Esophagus squamous epithelium (tissue), 4 donors: ENCODE results near the gene SUSD6.

ENCODE experiments used
- POLR2A ChIP-seq, 4 donors: fragments of 450-650 bp; IDR thresholded peaks; one replicate each; pipeline ENCODE4 v1.6.1; 2017; ENCODE audit warnings: antibody characterized with exemption in 4 of 4, mild to moderate bottlenecking in 4 of 4, moderate library complexity in 3 of 4
- TF ChIP-seq, protein P1 (sequence below), 6 experiments: fragments of 450-650 bp in 4 of 6; fragments of 200-600 bp in 2 of 6; sonication (generic) in 2 of 6; IDR thresholded peaks; one replicate each; pipeline ENCODE4 v1.5.1; 2016 to 2019; ENCODE audit warnings: antibody characterized with exemption in 6 of 6, mild to moderate bottlenecking in 4 of 6, moderate library complexity in 4 of 6

DNA sequence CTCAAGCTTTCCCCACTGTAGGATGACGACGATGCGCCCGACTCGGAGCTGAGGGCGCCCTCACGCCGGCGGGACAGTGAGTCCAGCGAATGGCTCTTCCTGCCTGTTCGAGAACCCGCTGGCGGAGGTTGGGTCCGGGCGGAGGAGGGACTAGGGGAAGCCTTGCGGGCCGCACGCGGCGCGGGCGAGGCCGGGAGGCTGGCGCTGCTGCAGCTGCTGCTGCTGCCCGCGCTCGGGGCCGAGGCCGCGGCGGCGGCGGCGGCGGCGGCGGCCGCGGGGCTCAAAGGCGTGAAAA, 38.6 kb upstream of the SUSD6 start:
- TF ChIP-seq, protein P1, sequence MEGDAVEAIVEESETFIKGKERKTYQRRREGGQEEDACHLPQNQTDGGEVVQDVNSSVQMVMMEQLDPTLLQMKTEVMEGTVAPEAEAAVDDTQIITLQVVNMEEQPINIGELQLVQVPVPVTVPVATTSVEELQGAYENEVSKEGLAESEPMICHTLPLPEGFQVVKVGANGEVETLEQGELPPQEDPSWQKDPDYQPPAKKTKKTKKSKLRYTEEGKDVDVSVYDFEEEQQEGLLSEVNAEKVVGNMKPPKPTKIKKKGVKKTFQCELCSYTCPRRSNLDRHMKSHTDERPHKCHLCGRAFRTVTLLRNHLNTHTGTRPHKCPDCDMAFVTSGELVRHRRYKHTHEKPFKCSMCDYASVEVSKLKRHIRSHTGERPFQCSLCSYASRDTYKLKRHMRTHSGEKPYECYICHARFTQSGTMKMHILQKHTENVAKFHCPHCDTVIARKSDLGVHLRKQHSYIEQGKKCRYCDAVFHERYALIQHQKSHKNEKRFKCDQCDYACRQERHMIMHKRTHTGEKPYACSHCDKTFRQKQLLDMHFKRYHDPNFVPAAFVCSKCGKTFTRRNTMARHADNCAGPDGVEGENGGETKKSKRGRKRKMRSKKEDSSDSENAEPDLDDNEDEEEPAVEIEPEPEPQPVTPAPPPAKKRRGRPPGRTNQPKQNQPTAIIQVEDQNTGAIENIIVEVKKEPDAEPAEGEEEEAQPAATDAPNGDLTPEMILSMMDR (IDR thresholded peaks at IDR 0.05): no peak
- no peak for TF ChIP-seq POLR2A (IDR thresholded peaks at IDR 0.05)
